ENCODE data around the gene MSMB. TPM values are rescaled to one million over a fixed set of nuclear protein-coding genes. Genes with fewer than 3 reads are reported as not detected.
A peak's percentile ranks its signal among the peaks of the same experiment; 100 is the strongest.
"Not testable (repeated sequence)": the region's sequence is repeated elsewhere in the genome, so short reads cannot be mapped to it uniquely, and the experiment has no call there.

Gene MSMB
- not detected for polyA plus RNA-seq

DNA sequence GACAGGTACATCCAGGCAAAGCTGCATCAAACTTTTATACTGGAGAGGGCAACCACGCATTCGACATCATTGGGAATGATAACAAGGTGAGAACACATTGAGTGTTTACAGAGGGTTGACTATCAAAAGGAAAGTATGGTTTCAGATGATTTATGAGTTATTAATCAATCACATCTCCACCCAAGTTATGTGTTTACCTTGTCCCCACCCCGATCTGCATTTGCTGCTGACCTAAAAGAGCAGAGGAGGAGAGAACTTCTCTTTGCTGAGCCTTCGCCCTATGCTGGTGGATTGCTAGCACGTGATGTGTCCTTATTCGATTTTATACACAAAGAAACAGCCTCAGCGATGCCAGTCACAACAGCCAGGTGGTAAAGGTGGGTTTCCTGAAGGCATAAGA is at the start of gene MSMB:
TSS of gene MSMB (minus strand) at position 9 of the 400 bp plus-strand sequence. CDS start 32 bp downstream, outside the sequence.
- Mint-ChIP-seq H3K4me1 (peaks cover 0 to 2% (median 0%) of the 10 kb centered on the region in 3 donors), H3K27me3 (peaks cover 6% of the 10 kb centered on the region), H3K9me3 (no peaks in the 10 kb centered on the region), H3K36me3 (no peaks in the 10 kb centered on the region), H3K27ac (no peak within 1 kb of the TSS), H3K4me3 (no peak within 1 kb of the TSS)

- Mint-ChIP-seq H3K27ac (peak overlapping the region in 2 of 3 donors; percentile 23 to 69), H3K4me3 (peak overlapping the region in 1 of 4 donors; percentile 41), H3K4me1 (peaks cover 19 to 29% (median 23%) of the 10 kb centered on the region in 3 donors), H3K9me3 (no peaks in the 10 kb centered on the region), H3K27me3 (no peaks in the 10 kb centered on the region), H3K36me3 (no peaks in the 10 kb centered on the region)
These were observed 49.1 kb upstream of the MSMB start for GRCh38 chr10:46094931-46095750.

GRCh38 chr10:46094197-46094500 is 48.1 kb upstream of the MSMB start:
- no peaks in the 10 kb centered on the region for H3K27me3 Mint-ChIP-seq
- peak overlapping the region in 1 of 3 donors; percentile 47 for H3K27ac Mint-ChIP-seq
- peak overlapping the region in 2 of 4 donors; percentile 39 for H3K4me3 Mint-ChIP-seq
- H3K9me3 Mint-ChIP-seq = no peaks in the 10 kb centered on the region
- peaks cover 19 to 29% (median 23%) of the 10 kb centered on the region in 3 donors for H3K4me1 Mint-ChIP-seq
- H3K36me3 Mint-ChIP-seq = no peaks in the 10 kb centered on the region

- not testable (repeated sequence) for H3K36me3 Mint-ChIP-seq, H3K9me3 Mint-ChIP-seq, H3K27ac Mint-ChIP-seq, H3K27me3 Mint-ChIP-seq, H3K4me3 Mint-ChIP-seq
- peaks cover 19 to 29% (median 23%) of the 10 kb centered on the region in 3 donors for H3K4me1 Mint-ChIP-seq
These were observed 47.5 kb upstream of the MSMB start for GRCh38 chr10:46093316-46094196.

GRCh38 chr10:46092524-46093081 is 46.5 kb upstream of the MSMB start:
- Mint-ChIP-seq H3K36me3 (no peaks in the 10 kb centered on the region), H3K4me3 (no peak overlapping the region), H3K9me3 (no peaks in the 10 kb centered on the region), H3K4me1 (peaks cover 18 to 27% (median 23%) of the 10 kb centered on the region in 3 donors), H3K27ac (no peak overlapping the region), H3K27me3 (no peaks in the 10 kb centered on the region)

DNA sequence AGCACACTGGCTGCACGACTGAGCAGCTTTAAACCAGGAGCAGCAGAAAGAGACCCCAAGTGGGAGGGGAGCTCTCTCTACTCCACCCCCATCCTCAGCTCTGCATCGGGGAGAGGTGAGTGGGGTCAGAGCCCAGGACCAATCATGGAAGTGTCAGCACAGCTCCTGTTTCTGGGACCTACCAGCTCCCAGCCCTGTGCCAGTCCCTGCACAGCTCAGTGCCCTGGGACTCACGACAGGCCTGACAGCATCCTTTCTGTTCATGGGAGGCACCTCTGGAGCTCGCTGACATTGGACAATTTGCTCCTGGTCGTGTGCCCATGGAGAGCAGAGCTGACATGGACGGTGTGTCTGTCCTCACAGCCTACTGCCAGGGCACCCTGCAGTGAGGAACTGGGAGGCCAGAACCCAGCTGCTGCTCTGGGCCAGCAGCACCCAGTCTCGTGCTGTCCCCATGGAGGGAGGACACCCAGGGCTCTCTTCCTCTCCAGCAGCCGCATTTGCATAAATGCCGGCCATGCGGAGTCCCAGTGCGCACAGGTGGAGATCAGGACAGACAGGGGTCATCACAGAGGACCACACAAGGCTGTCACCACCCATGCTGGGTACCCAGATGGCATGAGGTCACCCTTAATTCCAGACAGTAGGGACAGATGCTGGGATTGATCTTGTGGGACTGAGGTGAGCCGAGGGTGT is 45.9 kb upstream of the MSMB start:
- Mint-ChIP-seq H3K9me3 (no peaks in the 10 kb centered on the region), H3K4me3 (peak overlapping the region; percentile 17 to 59 (median 38)), H3K27me3 (no peaks in the 10 kb centered on the region), H3K4me1 (peaks cover 16 to 21% (median 21%) of the 10 kb centered on the region in 3 donors), H3K36me3 (no peaks in the 10 kb centered on the region), H3K27ac (peak overlapping the region; percentile 39 to 51 (median 43))

- H3K36me3 Mint-ChIP-seq = no peaks in the 10 kb centered on the region
- peaks cover 11 to 14% (median 13%) of the 10 kb centered on the region in 3 donors for H3K4me1 Mint-ChIP-seq
- H3K4me3 Mint-ChIP-seq = peak overlapping the region in 3 of 4 donors; percentile 24 to 53 (median 51)
- no peaks in the 10 kb centered on the region for H3K27me3 Mint-ChIP-seq
- H3K9me3 Mint-ChIP-seq = no peaks in the 10 kb centered on the region
- peak overlapping the region in 2 of 3 donors; percentile 39 to 51 for H3K27ac Mint-ChIP-seq
These were observed 45.2 kb upstream of the MSMB start for GRCh38 chr10:46091080-46091827.

- peaks cover 0 to 2% (median 0%) of the 10 kb centered on the region in 3 donors for H3K9me3 Mint-ChIP-seq
- H3K4me3 Mint-ChIP-seq = peak overlapping the region in 1 of 4 donors; percentile 25
- H3K27ac Mint-ChIP-seq = no peak overlapping the region
These were observed 44.3 kb upstream of the MSMB start for GRCh38 chr10:46090258-46090812.

DNA sequence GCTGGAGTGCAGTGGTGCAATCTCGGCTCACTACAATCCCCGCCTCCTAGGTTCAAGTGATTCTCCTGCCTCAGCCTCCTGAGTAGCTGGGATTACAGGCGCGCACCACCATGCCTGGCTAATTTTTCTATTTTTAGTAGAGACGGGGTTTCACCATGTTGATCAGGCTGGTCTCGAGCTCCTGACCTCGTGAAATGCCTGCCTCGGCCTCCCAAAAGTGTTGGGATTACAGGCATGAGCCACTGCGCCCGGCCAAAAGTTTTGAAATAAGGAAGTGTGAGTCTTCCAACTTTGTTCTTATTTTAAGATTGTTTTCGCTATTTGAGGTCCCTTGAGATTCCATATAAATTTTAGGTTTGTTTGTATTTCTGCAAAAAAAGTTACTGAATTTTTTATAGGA is 41.3 kb upstream of the MSMB start:
- not testable (repeated sequence) for H3K36me3 Mint-ChIP-seq, H3K9me3 Mint-ChIP-seq, H3K4me3 Mint-ChIP-seq, H3K4me1 Mint-ChIP-seq, H3K27me3 Mint-ChIP-seq, H3K27ac Mint-ChIP-seq

More at GRCh38 chr10:46090258-46090812, 44.3 kb upstream of the MSMB start:
- no peaks in the 10 kb centered on the region for H3K27me3 Mint-ChIP-seq
- H3K4me1 Mint-ChIP-seq = peaks cover 10 to 11% (median 11%) of the 10 kb centered on the region in 3 donors
- H3K36me3 Mint-ChIP-seq = no peaks in the 10 kb centered on the region

GRCh38 chr10:46084321-46085165 is 38.5 kb upstream of the MSMB start:
- no peak overlapping the region for H3K27ac Mint-ChIP-seq
- no peak overlapping the region for H3K4me3 Mint-ChIP-seq
- no peaks in the 10 kb centered on the region for H3K27me3 Mint-ChIP-seq

DNA sequence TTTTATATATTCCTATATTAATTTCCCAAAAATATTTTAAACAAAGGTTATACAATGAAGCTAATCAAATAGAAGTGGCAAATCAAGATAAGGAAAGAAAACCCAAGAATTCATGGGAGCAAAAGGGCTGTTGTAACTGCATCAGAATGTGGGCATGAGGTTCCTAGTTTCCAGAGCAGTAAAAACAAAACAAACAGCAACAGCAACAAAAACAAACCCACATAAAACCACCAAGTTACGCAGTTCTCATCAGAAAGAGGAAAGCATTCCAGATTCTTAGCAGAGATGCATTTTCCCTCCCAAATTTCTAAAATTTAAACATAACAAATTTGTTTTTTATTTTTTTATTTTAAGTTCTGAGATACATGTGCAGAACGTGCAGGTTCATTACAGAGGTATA is 34.8 kb upstream of the MSMB start:
- Mint-ChIP-seq H3K9me3 (peaks cover 0 to 2% (median 0%) of the 10 kb centered on the region in 3 donors), H3K36me3 (peaks cover 2% of the 10 kb centered on the region), H3K4me3 (no peak overlapping the region)

More at GRCh38 chr10:46084321-46085165, 38.5 kb upstream of the MSMB start:
- Mint-ChIP-seq H3K4me1 (peaks cover 0 to 8% (median 1%) of the 10 kb centered on the region in 3 donors), H3K9me3 (peaks cover 0 to 2% (median 0%) of the 10 kb centered on the region in 3 donors), H3K36me3 (peaks cover 2% of the 10 kb centered on the region)

DNA sequence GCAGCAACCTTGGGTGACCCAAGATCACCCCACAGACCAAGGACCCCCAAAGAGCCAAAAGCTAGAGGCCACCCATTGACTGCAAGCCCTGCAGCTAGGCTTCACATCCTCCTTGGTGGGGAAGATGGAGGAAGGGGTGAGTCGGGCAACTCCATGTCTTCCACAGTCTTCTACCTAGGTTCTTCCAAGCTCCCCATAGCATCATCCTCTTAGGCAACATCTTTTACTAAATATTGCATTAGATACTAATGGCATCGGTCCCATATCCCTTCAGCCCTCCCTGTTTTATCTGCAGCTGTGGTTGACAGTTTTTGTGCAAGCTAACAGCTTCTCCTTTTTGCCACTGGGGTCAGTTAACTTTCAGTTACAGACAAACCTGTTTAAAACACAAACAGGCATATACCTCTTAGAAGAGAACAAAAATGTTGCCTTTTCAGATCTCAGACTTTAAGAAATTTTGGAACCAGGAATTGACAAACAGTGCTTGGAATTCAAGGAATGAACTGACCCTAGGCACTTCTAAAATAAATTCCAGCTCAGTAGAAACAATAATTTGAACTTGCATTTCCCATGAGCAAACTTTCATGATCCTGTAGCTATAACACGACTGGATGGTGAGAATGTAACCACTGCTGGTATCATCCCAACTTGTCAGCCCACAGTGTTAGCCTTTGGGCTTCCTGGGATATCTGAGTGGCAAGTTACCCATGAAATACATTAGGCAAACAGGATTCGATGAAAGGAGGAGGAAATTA is 33.9 kb upstream of the MSMB start:
- Mint-ChIP-seq H3K4me1 (peaks cover 4 to 12% (median 5%) of the 10 kb centered on the region in 3 donors), H3K36me3 (peaks cover 2% of the 10 kb centered on the region), H3K4me3 (no peak overlapping the region), H3K27me3 (no peaks in the 10 kb centered on the region), H3K9me3 (no peaks in the 10 kb centered on the region), H3K27ac (no peak overlapping the region)

More for the DNA sequence above, 34.8 kb upstream of the MSMB start:
- H3K27ac Mint-ChIP-seq = no peak overlapping the region
- H3K27me3 Mint-ChIP-seq = no peaks in the 10 kb centered on the region
- H3K4me1 Mint-ChIP-seq = peaks cover 4 to 12% (median 5%) of the 10 kb centered on the region in 3 donors

All from IgD-negative memory B cell (primary cell).